Choroid plexus epithelial cell (primary cell): ENCODE results near the gene PDE4B.
"Not testable (repeated sequence)": the region's sequence is repeated elsewhere in the genome, so short reads cannot be mapped to it uniquely, and the experiment has no call there.

ENCODE experiments used
- DNase-seq: peaks from one replicate; pipeline ENCODE4 v3.0.0-alpha.2; 2010; ENCODE audit warnings: low read depth
- H3K4me3 ChIP-seq: 2 replicates; pipeline ENCODE4 v1.5.1; 2011; ENCODE audit warnings: low read depth, mild to moderate bottlenecking, control low read depth, low read length, moderate library complexity
- CTCF ChIP-seq: conservative IDR thresholded peaks from 2 replicates; pipeline ENCODE4 v1.5.1; 2011; ENCODE audit warnings: low read depth, mild to moderate bottlenecking, control low read depth, inconsistent platforms, low read length, moderate library complexity

The PDE4B gene

GRCh38 chr1:66402194-66402593, 609.5 kb downstream of the PDE4B start:
- TF ChIP-seq CTCF: no peak
- no peak overlapping the region for H3K4me3 ChIP-seq
- peak; percentile 62 for DNase-seq

GRCh38 chr1:66403007-66403731, 610.5 kb downstream of the PDE4B start:
- H3K4me3 ChIP-seq: no peak overlapping the region
- TF ChIP-seq CTCF: peak; percentile 33

GRCh38 chr1:66405061-66405460, 612.4 kb downstream of the PDE4B start:
- TF ChIP-seq CTCF: no peak
- no peak overlapping the region for H3K4me3 ChIP-seq
- no peak for DNase-seq

More at GRCh38 chr1:66403007-66403731, 610.5 kb downstream of the PDE4B start:
- DNase-seq: no peak

GRCh38 chr1:66411449-66411848, 618.8 kb downstream of the PDE4B start:
- not testable (repeated sequence) for H3K4me3 ChIP-seq, DNase-seq

DNA sequence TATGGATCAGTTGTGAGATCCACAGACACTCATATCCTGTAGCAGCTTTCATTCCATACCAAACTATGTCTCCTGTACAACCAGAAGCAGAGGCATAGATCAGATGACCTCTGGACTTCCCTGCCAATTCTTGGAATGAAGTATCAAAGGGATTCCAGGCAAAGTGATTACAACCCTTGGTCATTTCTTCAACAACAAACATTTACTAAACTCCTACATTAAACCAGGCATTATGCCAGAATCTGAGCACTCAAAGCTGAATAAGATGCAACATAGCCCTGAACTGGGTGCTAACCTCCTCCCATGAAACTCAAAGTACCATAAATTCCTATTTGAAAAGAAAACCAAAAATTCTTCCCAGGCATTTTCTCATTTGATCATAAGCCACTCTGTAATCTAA, 620.0 kb downstream of the PDE4B start:
- no peak for TF ChIP-seq CTCF
- DNase-seq: peak; percentile 41

DNA sequence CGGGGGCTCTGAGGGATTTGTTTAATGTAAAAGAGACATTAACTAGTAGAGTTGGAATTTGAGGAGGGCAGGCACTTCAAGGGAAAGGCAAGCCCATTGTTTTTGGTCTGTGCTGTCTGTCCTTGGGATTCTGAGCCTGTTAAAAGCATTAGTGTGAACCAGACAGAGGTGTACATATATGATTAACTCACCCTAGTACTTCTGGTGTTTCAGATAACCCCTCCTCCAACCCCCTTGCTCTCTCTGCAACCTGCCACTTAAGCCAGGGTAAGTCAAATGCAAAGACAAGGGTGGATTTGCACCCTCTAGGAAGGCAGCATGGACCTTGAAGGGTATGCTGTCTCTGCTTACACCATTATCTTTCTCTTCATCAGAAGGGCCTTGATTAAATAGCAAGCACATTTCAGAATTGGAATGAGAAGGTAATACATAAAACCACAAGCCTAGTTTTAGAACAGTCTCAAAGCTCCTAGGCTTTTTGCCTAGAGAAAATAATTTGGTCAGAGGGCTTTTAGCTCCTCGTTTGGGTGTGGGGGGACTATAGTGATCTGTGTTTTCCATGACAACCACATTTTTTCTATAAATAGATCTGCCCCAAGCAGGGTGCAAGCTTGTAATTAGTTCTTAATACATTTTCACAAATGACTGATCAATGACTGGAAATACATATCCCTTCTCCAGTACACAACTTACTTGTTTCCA, 620.6 kb downstream of the PDE4B start:
- no peak for TF ChIP-seq CTCF
- no peak for DNase-seq
- no peak overlapping the region for H3K4me3 ChIP-seq

More for the DNA sequence above, 620.0 kb downstream of the PDE4B start:
- no peak overlapping the region for H3K4me3 ChIP-seq

DNA sequence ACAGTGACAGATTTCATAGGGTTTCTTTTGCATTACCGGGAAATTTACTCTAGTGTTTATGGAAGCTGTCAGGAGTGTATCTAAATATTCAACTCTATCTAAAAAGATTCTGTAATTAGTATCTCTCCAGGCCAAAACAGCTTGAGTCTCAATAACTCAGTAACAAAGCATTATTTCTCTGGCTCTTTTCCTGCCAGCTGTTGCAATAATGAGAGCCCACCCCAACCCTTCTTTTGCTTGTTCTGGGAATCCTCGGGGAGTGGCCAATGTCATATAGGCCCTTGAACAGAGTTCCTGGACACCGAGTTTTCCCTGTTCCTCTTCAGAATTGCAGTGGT, 621.1 kb downstream of the PDE4B start:
- TF ChIP-seq CTCF: no peak
- no peak overlapping the region for H3K4me3 ChIP-seq
- DNase-seq: no peak
